ENCODE results near the gene TAF5L. TPM values are rescaled to one million over a fixed set of nuclear protein-coding genes. Genes with fewer than 3 reads are reported as not detected.
"Not testable (repeated sequence)": the region's sequence is repeated elsewhere in the genome, so short reads cannot be mapped to it uniquely, and the experiment has no call there.

TAF5L gene
- total RNA-seq, 5 donors from 2014 or later (not counting 1 experiment from before 2014, with no cell fraction given), result 18.8 to 28.9 (median 21.9) TPM

- ATAC-seq (replicated peaks in 1 of 4) (no peak), DNase-seq (no peak)
- Histone ChIP-seq H3K27me3 (replicated peaks in 1 of 2; ENCODE audit: control insufficient read depth in 2 of 2, extremely low read depth in 1 of 2, insufficient read depth in 2 of 2, low read length in 1 of 2) (no peaks in the 10 kb centered on the region), H3K4me1 (ENCODE audit: control insufficient read depth in 1 of 2, extremely low read depth in 1 of 2, insufficient read depth in 2 of 2, low read length in 2 of 2) (no peaks in the 10 kb centered on the region), H3K27ac (ENCODE audit: low read length) (no peak overlapping the region), H3K9me3 (no peaks in the 10 kb centered on the region), H3K36me3 (ENCODE audit: control insufficient read depth in 2 of 2, extremely low read depth in 1 of 2, insufficient read depth in 1 of 2, low read length in 1 of 2) (peaks cover 4 to 48% of the 10 kb centered on the region in 2 donors), H3K4me3 (ENCODE audit: control insufficient read depth in 1 of 2, extremely low read depth in 1 of 2, low read length in 1 of 2) (no peak overlapping the region)
- CTCF ChIA-PET, result no interaction called here
- H3K27me3 Mint-ChIP-seq, result no peaks in the 10 kb centered on the region
- H3K9me3 Mint-ChIP-seq, result no peaks in the 10 kb centered on the region
- H3K4me3 Mint-ChIP-seq, result no peak overlapping the region
- 93% methylated on average over 2 of the region's 7 CpGs for WGBS (ENCODE audit: insufficient coverage)
- POLR2A ChIA-PET, result no interaction called here
- no peak overlapping the region for H3K27ac Mint-ChIP-seq
- H3K36me3 Mint-ChIP-seq, result peaks cover 62% of the 10 kb centered on the region
- H3K4me1 Mint-ChIP-seq, result peaks cover 5 to 9% (median 6%) of the 10 kb centered on the region in 3 donors
These were observed 28.8 kb downstream of the TAF5L start for GRCh38 chr1:229596925-229597699.

- H3K4me1 Mint-ChIP-seq; H3K27me3 ChIP-seq (replicated peaks in 1 of 2; ENCODE audit: control insufficient read depth in 2 of 2, extremely low read depth in 1 of 2, insufficient read depth in 2 of 2, low read length in 1 of 2); H3K27ac Mint-ChIP-seq; POLR2A ChIA-PET; H3K9me3 ChIP-seq; H3K4me1 ChIP-seq (ENCODE audit: control insufficient read depth in 1 of 2, extremely low read depth in 1 of 2, insufficient read depth in 2 of 2, low read length in 2 of 2); DNase-seq; CTCF ChIA-PET; H3K9me3 Mint-ChIP-seq; H3K4me3 Mint-ChIP-seq; ATAC-seq (replicated peaks in 1 of 4); H3K27me3 Mint-ChIP-seq; H3K4me3 ChIP-seq (ENCODE audit: control insufficient read depth in 1 of 2, extremely low read depth in 1 of 2, low read length in 1 of 2); H3K27ac ChIP-seq (ENCODE audit: low read length): not testable (repeated sequence)
- WGBS (ENCODE audit: insufficient coverage), result 97% methylated on average over 5 of the region's 7 CpGs
- peaks cover 50% of the 10 kb centered on the region for H3K36me3 Mint-ChIP-seq
- H3K36me3 ChIP-seq (ENCODE audit: control insufficient read depth in 2 of 2, extremely low read depth in 1 of 2, insufficient read depth in 1 of 2, low read length in 1 of 2), result peaks cover 0 to 43% of the 10 kb centered on the region in 2 donors
These were observed 30.0 kb downstream of the TAF5L start for GRCh38 chr1:229595876-229596275.

DNA sequence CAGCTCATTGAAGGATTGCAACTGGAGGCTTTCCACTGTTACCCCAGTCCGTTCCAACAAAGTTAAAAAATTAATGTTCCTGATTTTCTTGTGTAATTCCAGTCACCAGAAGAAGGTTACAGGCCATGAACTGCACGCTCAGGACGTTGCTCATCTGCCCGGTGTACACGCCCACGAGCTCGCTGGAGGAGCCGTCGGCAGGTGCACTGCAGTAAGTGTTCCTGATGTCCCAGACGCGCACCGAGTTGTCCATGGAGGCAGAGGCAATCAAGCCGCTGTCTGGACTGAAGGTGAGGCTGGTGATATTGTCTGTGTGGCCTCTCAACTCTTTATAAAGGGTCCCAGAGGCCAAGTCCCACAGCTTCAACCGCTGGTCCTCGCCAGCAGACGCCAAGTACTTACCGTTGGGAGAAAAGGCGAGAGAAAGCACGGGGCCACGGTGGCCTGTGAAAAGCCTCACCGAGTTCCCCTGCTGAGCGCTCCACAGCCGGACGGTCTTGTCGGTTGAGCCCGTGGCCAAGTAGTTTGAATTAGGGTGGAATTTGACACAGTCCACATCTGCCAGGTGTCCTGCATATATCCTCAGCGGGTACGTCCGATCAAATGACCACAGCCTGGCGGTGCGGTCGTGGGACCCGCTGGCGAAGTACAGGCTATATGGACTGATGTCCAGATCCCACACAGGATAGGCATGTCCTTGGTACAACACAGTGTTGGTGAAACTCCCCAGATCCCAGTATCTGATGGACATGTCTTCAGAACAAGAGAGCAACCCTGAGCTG is 31.5 kb downstream of the TAF5L start:
- H3K4me3 Mint-ChIP-seq, result no peak overlapping the region
- Histone ChIP-seq H3K4me3 (ENCODE audit: control insufficient read depth in 1 of 2, extremely low read depth in 1 of 2, low read length in 1 of 2) (no peak overlapping the region), H3K9me3 (no peaks in the 10 kb centered on the region), H3K27ac (ENCODE audit: low read length) (no peak overlapping the region), H3K36me3 (ENCODE audit: control insufficient read depth in 2 of 2, extremely low read depth in 1 of 2, insufficient read depth in 1 of 2, low read length in 1 of 2) (peaks cover 0 to 37% of the 10 kb centered on the region in 2 donors), H3K27me3 (replicated peaks in 1 of 2; ENCODE audit: control insufficient read depth in 2 of 2, extremely low read depth in 1 of 2, insufficient read depth in 2 of 2, low read length in 1 of 2) (no peaks in the 10 kb centered on the region), H3K4me1 (ENCODE audit: control insufficient read depth in 1 of 2, extremely low read depth in 1 of 2, insufficient read depth in 2 of 2, low read length in 2 of 2) (no peaks in the 10 kb centered on the region)
- no peak for DNase-seq
- peaks cover 0 to 8% (median 3%) of the 10 kb centered on the region in 3 donors for H3K4me1 Mint-ChIP-seq
- no peaks in the 10 kb centered on the region for H3K9me3 Mint-ChIP-seq
- no peak overlapping the region for H3K27ac Mint-ChIP-seq
- ChIA-PET POLR2A (interaction anchor here in 1 of 2 donors (0.6 kb wide), 1 partner anchor 1928 kb away, joined by 3 read pairs; no protein-coding TSS in a partner anchor), CTCF (no interaction called here)
- ATAC-seq (replicated peaks in 1 of 4), result no peak
- H3K27me3 Mint-ChIP-seq, result no peaks in the 10 kb centered on the region
- WGBS (ENCODE audit: insufficient coverage), result 96% methylated on average over 27 of the region's 34 CpGs
- peaks cover 46% of the 10 kb centered on the region for H3K36me3 Mint-ChIP-seq

- H3K27me3 Mint-ChIP-seq, result no peaks in the 10 kb centered on the region
- no peak overlapping the region for H3K27ac Mint-ChIP-seq
- WGBS (ENCODE audit: insufficient coverage), result 95% methylated on average over 2 of the region's 12 CpGs
- H3K27me3 ChIP-seq (replicated peaks in 1 of 2; ENCODE audit: control insufficient read depth in 2 of 2, extremely low read depth in 1 of 2, insufficient read depth in 2 of 2, low read length in 1 of 2), result no peaks in the 10 kb centered on the region
- no peak for DNase-seq
- peaks cover 3 to 37% of the 10 kb centered on the region in 2 donors for H3K36me3 ChIP-seq (ENCODE audit: control insufficient read depth in 2 of 2, extremely low read depth in 1 of 2, insufficient read depth in 1 of 2, low read length in 1 of 2)
- H3K36me3 Mint-ChIP-seq, result peaks cover 44% of the 10 kb centered on the region
- H3K4me1 Mint-ChIP-seq, result peaks cover 0 to 5% (median 2%) of the 10 kb centered on the region in 3 donors
- ChIA-PET CTCF (no interaction called here), POLR2A (no interaction called here)
- no peaks in the 10 kb centered on the region for H3K9me3 Mint-ChIP-seq
- no peak overlapping the region for H3K27ac ChIP-seq (ENCODE audit: low read length)
- H3K9me3 ChIP-seq, result no peaks in the 10 kb centered on the region
- no peak overlapping the region for H3K4me3 Mint-ChIP-seq
- no peak overlapping the region for H3K4me3 ChIP-seq (ENCODE audit: control insufficient read depth in 1 of 2, extremely low read depth in 1 of 2, low read length in 1 of 2)
- H3K4me1 ChIP-seq (ENCODE audit: control insufficient read depth in 1 of 2, extremely low read depth in 1 of 2, insufficient read depth in 2 of 2, low read length in 2 of 2), result no peaks in the 10 kb centered on the region
- ATAC-seq (replicated peaks in 1 of 4), result no peak
These were observed 32.1 kb downstream of the TAF5L start for GRCh38 chr1:229593800-229594199.

DNA sequence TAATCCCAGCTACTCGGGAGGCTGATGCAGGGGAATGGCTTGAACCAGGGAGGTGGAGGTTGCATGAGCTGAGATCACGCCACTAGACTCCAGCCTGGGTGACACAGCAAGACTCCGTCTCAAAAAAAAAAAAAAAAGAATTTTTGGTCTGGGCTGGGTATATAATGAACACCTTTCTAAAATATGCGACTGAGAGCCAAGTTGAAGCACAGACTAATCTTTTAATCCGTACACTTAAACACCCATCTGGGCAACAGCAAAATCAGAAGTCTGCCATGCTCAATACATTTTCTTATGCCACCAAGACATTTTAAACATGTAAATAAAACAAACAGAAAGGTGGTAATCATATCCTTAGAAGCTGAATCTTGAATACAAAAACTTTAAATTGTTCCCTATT is 35.8 kb downstream of the TAF5L start:
- ATAC-seq (replicated peaks in 1 of 4) (no peak), DNase-seq (no peak)
- no peak overlapping the region for H3K27ac ChIP-seq (ENCODE audit: low read length)
- no peaks in the 10 kb centered on the region for H3K27me3 ChIP-seq (replicated peaks in 1 of 2; ENCODE audit: control insufficient read depth in 2 of 2, extremely low read depth in 1 of 2, insufficient read depth in 2 of 2, low read length in 1 of 2)
- H3K27ac Mint-ChIP-seq, result no peak overlapping the region
- ChIA-PET POLR2A (no interaction called here), CTCF (no interaction called here)
- no peak overlapping the region for H3K4me3 Mint-ChIP-seq
- no CpG with 5 or more reads among the region's 5 CpGs for WGBS (ENCODE audit: insufficient coverage)
- no peaks in the 10 kb centered on the region for H3K4me1 ChIP-seq (ENCODE audit: control insufficient read depth in 1 of 2, extremely low read depth in 1 of 2, insufficient read depth in 2 of 2, low read length in 2 of 2)
- no peaks in the 10 kb centered on the region for H3K4me1 Mint-ChIP-seq
- no peaks in the 10 kb centered on the region for H3K27me3 Mint-ChIP-seq
- H3K36me3 ChIP-seq (ENCODE audit: control insufficient read depth in 2 of 2, extremely low read depth in 1 of 2, insufficient read depth in 1 of 2, low read length in 1 of 2), result peaks cover 3 to 32% of the 10 kb centered on the region in 2 donors
- H3K4me3 ChIP-seq (ENCODE audit: control insufficient read depth in 1 of 2, extremely low read depth in 1 of 2, low read length in 1 of 2), result no peak overlapping the region
- no peaks in the 10 kb centered on the region for H3K9me3 ChIP-seq
- H3K36me3 Mint-ChIP-seq, result peaks cover 33% of the 10 kb centered on the region
- no peaks in the 10 kb centered on the region for H3K9me3 Mint-ChIP-seq

- H3K4me1 Mint-ChIP-seq, result no peaks in the 10 kb centered on the region
- no peaks in the 10 kb centered on the region for H3K9me3 Mint-ChIP-seq
- peaks cover 6% of the 10 kb centered on the region for H3K36me3 Mint-ChIP-seq
- no peaks in the 10 kb centered on the region for H3K9me3 ChIP-seq
- H3K27ac ChIP-seq (ENCODE audit: low read length), result no peak overlapping the region
- peaks cover 0 to 3% of the 10 kb centered on the region in 2 donors for H3K36me3 ChIP-seq (ENCODE audit: control insufficient read depth in 2 of 2, extremely low read depth in 1 of 2, insufficient read depth in 1 of 2, low read length in 1 of 2)
- no peak overlapping the region for H3K27ac Mint-ChIP-seq
- H3K4me3 Mint-ChIP-seq, result no peak overlapping the region
- H3K27me3 ChIP-seq (replicated peaks in 1 of 2; ENCODE audit: control insufficient read depth in 2 of 2, extremely low read depth in 1 of 2, insufficient read depth in 2 of 2, low read length in 1 of 2), result no peaks in the 10 kb centered on the region
- no peak for ATAC-seq (replicated peaks in 1 of 4)
- peaks cover 0 to 3% of the 10 kb centered on the region in 2 donors for H3K27me3 Mint-ChIP-seq
- H3K4me1 ChIP-seq (ENCODE audit: control insufficient read depth in 1 of 2, extremely low read depth in 1 of 2, insufficient read depth in 2 of 2, low read length in 2 of 2), result no peaks in the 10 kb centered on the region
- ChIA-PET POLR2A (no interaction called here), CTCF (interaction anchor here in 1 of 2 donors (0.6 kb wide), 1 partner anchor 70 kb away, joined by 6 read pairs; no protein-coding TSS in a partner anchor)
- no peak for DNase-seq
- no peak overlapping the region for H3K4me3 ChIP-seq (ENCODE audit: control insufficient read depth in 1 of 2, extremely low read depth in 1 of 2, low read length in 1 of 2)
- WGBS (ENCODE audit: insufficient coverage), result no CpG with 5 or more reads among the region's 2 CpGs
These were observed 40.6 kb downstream of the TAF5L start for GRCh38 chr1:229585338-229585737.

Data from T-cell (primary cell).